Epithelial cell of esophagus (primary cell): ENCODE measurements around the gene MAZ.
"Not testable (repeated sequence)": the region's sequence is repeated elsewhere in the genome, so short reads cannot be mapped to it uniquely, and the experiment has no call there.

Source experiments
- DNase-seq: peaks from one replicate; pipeline ENCODE4 v3.0.0; 2010; ENCODE audit warnings: low read depth
- H3K4me3 ChIP-seq: 2 replicates; pipeline ENCODE4 v1.5.1; 2011; ENCODE audit warnings: mild to moderate bottlenecking, low read length, control low read depth
- TF ChIP-seq, protein P1 (sequence below): IDR thresholded peaks from 2 replicates; pipeline ENCODE4 v1.5.1; 2011; ENCODE audit warnings: low read depth, mild to moderate bottlenecking, low read length, control low read depth, inconsistent platforms; ENCODE audit not compliant: insufficient read depth; ENCODE audit errors: missing control alignments

The MAZ gene

DNA sequence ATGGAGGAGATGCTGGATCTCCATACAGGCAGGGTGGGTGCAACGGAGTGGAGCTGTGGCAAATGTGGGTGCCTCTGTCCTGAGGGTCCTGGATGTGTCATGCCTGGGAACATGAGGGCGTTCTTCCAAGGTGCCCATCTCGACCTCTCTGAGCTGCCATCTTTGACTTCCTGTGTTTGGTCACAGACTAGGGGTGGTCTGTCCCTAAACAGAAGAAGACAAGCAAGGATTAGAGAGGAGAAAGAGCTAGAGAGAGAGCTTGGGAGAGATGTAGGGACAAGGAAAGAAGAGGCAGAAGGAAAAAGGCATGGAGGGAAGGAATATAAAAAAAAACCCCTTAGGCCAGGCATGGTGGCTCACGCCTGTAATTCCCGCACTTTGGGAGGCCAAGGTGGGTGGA is 31.6 kb upstream of the MAZ start:
- H3K4me3 ChIP-seq: no peak overlapping the region
- TF ChIP-seq, protein P1, sequence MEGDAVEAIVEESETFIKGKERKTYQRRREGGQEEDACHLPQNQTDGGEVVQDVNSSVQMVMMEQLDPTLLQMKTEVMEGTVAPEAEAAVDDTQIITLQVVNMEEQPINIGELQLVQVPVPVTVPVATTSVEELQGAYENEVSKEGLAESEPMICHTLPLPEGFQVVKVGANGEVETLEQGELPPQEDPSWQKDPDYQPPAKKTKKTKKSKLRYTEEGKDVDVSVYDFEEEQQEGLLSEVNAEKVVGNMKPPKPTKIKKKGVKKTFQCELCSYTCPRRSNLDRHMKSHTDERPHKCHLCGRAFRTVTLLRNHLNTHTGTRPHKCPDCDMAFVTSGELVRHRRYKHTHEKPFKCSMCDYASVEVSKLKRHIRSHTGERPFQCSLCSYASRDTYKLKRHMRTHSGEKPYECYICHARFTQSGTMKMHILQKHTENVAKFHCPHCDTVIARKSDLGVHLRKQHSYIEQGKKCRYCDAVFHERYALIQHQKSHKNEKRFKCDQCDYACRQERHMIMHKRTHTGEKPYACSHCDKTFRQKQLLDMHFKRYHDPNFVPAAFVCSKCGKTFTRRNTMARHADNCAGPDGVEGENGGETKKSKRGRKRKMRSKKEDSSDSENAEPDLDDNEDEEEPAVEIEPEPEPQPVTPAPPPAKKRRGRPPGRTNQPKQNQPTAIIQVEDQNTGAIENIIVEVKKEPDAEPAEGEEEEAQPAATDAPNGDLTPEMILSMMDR: no peak
- DNase-seq: no peak

DNA sequence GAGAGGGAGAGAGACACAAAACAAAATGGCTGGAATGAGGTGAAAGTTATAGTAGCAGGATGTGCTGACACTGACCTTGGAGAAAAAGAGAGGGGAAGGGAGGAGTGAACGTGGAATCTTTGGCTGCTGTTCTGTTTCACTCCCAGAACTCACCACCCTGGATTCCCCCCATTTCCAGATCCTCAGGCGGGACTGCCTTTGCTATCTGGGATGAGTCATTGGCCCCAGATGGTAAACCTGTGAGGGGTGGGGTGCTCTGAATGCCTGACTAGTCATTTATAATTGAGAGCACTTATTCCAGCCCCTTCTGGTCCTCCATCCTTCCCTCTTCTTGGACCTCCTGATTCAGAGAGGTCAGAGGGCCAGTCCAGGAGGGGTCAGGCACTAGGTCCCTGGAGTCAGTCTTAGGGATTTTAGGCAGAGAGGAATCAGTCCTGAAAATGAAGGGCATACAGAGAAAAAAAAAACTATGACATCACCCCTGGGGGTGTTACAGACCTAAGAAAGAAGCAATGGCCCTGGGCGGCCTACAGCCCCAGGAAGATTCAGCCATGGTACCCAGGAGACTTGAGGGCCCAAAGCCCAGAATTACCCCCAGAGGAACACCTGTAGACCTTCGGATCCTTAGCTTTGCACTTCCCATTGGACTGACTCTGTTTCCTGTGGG is 30.5 kb upstream of the MAZ start:
- peak; percentile 77 for DNase-seq
- no peak overlapping the region for H3K4me3 ChIP-seq
- TF ChIP-seq, protein P1: no peak

DNA sequence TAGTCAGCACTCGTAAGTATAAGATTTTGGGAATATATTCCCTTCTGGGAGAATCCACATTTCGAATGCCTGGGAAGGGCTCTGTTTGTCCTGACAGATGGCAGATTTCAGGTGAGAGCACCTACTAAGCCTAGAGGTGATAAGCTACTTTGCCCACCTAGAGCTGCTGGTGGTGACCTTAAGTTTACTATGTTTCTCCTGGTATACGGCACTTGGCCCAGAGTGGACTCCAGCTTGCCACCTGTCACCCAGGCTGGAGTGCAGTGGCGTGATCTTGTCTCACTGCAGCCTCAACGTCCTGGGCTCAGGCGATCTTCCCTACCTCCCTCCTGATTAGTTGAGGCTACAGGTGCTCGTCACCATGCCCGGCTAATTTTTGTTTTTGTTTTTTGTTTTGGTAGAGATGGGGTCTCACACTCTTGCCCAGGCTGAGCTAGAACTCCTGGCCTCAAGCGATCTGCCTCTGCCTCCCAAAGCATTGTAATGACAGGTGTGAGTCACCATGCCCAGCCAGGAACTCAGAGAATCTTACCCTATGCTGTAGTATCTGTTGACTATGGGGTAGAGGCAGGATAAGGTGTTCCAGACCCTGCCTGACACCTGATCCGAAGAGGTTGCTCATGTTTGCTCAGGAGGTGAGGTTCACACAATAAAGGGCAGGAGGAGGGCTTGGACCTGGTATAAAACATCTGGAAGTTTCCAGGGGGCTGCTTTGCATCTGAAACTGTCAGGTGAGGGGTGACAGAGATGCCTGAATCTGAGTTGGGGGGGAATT is 28.6 kb upstream of the MAZ start, which contains the start of gene ZG16:
ZG16 (plus strand) TSS at position 681 of the 775 bp plus-strand sequence. CDS start 1,011 bp downstream, outside the sequence.
- TF ChIP-seq, protein P1: no peak
- no peak within 1 kb of the TSS for H3K4me3 ChIP-seq
- DNase-seq: peak; percentile 21

DNA sequence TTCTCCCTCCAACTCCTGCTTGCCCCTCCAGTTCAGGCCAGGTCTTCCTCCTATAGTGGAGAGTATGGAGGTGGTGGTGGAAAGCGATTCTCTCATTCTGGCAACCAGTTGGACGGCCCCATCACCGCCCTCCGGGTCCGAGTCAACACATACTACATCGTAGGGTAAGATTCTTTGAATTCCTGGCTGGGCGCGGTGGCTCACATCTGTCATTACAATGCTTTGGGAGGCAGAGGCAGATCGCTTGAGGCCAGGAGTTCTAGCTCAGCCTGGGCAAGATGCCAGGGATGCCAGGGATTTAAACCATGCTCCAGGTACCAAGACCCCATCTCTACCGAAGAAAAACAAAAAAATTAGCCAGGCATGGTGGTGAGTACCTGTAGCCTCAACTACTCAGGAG is 26.9 kb upstream of the MAZ start:
- TF ChIP-seq, protein P1: no peak
- H3K4me3 ChIP-seq: no peak overlapping the region
- DNase-seq: peak; percentile 81

DNA sequence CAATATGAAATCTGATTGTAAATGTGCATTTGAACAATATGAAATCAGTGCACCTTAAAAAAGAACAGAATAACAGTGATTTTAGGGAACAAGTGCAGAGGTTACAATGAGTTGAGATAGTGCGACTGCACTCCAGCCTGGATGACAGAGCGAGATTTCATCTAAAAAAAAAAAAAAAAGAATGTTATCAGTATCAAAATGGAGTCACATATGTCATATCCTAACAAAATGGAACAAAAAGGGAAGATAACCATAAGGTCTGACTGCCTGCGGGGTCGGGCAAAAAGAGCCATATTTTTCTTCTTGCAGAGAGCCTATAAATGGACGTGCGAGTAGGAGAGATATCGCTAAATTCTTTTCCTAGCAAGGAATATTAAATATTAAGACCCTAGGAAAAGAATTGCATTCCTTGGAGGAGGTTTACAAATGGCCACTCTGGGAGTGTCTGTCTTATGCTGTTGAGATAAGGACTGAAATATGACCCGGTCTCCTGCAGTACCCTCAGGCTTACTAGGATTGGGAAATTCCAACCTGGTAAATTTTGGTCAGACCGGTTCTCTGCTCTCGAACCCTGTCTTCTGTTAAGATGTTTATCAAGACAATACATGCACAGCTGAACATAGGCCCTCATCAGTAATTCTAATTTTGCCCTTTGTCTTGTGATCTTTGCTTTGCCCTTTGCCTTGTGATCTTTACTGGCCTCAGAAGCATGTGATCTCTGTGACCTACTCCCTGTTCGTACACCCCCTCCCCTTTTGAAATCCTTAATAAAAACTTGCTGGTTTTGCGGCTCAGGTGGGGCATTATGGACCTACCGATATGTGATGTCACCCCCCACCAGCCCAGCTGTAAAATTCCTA is 23.0 kb upstream of the MAZ start:
- DNase-seq: peak; percentile 71
- not testable (repeated sequence) for H3K4me3 ChIP-seq

DNA sequence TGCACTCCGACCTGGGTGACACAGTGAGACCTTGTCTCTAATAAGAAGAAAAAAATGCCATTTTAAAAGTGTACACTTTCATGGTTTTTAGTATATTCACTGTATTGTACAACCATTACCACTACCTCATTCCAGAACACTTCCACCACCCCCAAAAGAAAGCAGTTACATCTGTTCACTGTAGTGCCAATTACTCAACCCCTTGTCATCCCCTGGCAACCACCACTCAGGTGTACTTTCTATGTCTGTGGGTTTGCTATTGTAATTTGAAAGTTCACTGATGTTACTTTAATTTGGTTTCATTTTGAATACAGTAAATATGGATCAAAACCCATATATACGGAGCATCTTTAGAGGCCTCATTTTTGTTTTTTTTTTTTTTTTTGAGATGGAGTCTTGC is 22.2 kb upstream of the MAZ start:
- DNase-seq: peak; percentile 77
- TF ChIP-seq, protein P1: no peak
- H3K4me3 ChIP-seq: no peak overlapping the region
